GM19238 (cell line): ENCODE measurements around the gene MIPOL1.

Source experiments
- DNase-seq: peaks from one replicate; pipeline ENCODE4 v3.0.0; 2011; ENCODE audit warnings: low spot score; ENCODE audit not compliant: insufficient read length

Gene MIPOL1

DNA sequence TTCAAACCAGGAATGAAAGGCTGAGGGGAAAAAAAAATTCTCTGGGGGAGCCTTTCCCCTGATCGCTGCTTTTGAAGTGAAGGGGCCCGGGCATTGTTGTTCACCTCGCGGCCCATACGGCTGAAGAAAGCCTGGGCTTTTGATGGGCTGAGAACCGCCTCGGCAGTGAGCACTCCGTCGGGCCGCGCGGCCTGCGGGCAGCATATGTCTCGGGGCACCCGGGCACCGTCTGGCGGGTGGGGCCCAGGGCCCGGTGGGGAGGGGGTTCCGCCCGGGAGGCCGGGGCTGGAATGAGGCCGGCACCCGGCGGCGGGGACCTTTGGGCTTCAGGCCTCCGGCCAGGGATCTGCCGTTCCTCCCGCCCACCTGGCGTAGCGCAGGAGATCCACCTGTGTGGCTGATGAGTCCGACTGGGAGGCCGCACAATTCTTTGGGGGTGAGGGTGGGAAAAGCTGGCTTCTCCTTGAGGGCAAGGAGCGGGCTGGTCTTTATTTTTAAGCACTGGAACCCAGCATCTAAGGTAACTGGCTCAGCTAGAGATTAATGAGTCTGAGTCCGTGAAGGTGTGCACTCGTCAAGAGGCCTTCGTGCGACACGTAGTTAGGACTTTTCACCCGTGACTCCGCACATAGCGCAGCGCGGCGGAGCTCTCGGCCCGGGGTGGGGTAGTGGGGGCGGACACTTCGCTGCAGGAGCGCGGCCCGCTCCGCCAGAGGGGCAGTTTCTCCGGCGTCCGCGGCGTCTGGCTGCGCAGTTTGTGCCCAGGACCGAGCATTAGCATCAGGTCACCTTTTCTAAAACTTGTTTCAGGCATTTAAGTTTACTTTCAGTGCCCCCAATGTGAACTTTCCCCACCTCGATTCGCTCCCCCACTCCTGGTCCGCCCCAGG is 386.7 kb downstream of the MIPOL1 start:
- DNase-seq: no peak

DNA sequence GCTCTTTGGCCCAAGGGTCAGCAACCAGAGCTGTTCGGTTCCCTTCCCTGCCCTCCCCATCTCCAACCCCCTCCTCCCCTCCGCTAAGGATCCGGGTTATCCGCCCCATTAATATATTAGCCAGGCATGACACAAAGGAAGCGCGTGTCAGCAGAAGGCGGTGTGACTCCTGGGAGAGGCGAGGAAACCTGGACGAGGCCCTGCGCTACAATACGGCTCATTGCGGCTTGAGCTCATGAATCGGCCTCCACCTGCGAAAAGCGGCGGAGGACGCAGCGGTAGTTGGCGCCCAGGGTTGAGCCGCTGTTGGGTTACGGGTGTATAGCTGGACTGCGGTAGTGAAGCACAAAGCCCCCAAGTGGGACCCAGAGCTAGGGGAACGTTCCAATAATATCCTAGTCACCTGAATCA is 387.4 kb downstream of the MIPOL1 start:
- DNase-seq: no peak

DNA sequence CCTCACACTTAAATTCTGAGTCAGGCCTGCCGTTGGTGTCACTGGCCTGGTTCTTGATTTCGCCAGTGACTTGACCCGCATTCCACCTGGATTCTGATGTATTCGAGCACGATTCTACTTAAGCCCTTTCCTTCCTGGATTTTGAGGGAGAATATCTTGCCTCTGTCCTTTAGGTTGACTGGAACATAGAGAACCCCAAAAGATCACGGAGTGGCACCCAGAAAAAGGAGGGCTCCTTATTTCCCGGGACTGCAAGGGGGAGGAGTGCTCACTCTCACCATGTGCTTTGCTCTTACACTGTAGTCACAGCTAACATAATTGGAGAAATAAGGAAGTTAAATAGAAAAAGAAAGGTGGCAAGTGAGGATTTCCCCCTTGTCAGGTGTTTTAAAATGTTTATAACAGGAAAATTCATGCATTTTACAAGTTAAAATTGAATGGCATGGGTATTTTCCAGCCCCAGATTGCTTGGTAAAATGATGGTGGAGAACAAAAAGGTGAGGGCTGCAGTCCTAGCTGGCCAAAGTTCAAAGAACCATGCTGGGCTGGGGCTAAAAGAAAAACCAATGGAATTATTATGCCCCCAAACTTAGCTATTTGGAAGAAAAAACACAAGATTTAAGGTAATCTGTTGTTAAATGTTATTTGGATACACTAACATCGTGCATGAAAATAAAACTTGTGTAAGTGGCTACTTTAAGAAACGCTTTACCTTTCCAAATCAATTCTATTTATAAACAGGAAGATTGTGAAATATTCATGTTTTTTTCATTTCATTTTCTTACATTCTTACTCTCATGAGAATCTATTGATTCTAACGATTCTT is 388.4 kb downstream of the MIPOL1 start:
- no peak for DNase-seq

DNA sequence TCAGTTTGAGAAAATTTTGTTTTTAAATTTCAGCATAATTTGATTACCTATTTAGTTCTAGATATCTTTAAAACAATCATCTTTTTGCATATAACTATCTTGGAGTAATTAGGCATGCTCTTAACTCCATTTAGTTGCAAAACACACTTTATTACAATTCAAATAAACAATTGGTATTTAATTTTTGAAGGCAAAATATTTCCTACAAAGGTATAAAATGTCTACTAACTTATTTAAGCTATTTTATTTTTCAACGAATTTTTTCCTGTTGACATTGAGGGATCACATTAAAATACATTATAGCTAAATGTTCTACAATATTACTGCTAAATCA is 389.0 kb downstream of the MIPOL1 start:
- no peak for DNase-seq

DNA sequence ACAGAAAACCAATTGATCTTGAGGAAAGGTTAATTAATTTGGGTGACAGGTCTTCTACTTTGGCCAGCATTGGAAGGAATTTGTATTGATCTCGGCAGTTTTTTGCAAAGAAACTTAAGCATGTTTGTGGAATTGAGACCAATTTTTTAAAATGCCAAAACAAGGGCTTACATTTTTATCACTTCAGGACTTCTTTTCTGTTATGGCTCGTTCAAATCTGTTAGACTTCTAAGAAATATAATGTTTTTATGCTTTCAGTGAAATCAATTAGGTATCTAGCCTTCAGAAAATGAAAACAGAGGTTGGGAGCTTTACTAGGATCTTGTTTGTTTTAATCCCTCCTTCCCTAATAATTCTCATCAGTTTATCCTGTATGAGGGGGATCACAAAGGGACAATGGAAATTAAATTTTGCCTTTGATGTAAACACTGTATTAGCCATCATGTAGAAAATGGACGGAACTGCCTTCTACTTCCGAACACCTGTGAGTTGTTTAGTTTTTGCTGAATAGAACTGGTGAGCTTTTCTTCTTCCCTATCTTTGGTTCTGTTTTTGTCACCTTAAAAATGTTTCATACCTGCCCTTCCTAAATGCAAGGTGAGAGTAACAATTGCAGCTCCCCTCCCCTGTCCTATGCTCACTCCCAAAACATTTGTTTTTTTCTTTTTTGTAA is 389.5 kb downstream of the MIPOL1 start:
- DNase-seq: no peak

DNA sequence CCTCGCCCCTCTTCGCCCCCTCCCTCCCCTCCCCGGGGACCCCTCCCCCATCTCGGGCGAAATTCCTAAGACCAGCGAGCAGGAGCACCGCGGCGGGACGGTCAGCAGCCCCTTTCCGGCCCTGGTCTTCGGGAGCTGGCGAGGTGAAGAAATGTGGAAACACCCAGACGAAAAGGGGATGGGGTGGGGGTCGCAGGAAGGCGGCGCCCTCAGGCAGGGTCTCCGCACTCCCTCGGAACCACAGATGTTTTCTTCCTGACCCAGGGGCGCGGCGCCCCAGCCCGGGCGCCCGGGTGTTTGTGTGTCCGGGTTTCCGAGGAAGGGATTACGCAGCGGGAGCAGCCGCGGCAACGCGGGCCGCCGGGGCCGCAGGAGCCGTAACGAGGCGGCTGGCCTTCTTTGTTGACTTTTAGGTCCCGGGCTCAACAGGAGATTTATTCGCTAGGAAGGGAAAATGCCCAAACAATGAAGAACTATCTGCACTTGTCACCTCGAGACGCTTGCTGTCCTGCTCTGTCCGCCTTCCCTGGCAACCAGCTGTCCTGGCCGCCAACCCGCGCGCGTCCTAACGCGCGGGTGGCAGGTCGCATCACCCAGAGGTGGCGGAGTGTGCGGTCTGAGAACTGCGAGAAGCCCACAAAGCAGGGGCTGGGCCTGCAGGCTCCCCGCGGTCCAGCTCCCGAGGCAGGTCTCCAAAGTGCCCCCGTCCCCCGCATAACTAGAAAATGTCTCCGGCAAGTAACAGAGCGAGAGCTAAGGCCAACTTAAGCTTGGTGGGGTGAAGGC is 390.3 kb downstream of the MIPOL1 start:
- DNase-seq: no peak

DNA sequence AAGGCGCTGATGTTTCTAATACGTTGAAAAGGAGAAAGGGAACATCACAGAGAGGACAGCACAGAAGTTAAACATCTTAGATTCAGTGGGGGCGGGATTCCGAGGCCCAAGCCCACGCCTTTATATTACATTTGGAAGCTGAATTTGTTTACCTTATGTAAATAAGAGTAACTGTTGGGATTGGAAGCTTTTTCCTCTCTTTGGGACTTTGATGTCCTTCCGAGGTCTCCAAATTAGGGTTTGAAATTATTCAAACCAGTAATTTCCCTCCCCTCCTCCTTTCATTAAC is 390.9 kb downstream of the MIPOL1 start:
- DNase-seq: no peak

DNA sequence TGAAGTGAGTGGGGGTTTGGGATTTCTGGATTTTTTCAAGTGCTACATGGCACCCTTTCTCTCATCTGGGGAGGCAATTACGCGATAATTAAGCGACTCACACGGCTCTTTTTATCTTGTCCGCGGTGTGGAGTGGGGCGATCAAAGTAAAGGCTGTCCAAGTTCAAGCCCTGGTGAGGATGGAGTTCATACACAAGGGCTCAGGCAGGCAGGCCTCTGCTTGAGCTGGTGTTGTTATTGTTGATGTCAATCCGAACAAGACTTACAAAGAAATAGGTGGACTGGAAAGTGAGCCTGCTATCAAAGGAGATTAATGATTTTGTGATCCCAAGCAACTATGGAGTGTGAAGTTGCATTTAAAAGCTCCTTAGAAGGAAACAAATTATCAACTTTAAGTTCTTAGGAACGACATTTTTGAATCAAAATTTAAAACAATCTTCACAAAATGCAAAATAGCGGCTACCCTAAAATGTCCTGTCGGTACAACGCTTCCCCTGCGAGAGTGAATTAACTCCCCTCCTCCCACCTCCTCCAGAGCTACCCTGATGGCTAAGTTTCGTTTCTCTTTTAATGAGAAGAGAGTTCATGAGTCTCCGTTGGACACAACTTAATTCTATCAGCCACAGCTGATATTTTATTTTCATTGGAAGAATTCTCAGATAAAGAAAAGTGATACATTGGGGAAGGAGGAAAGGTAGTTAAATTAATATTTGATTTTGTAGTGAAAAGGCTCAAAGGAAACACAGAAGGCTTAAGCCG is 391.4 kb downstream of the MIPOL1 start:
- DNase-seq: no peak

DNA sequence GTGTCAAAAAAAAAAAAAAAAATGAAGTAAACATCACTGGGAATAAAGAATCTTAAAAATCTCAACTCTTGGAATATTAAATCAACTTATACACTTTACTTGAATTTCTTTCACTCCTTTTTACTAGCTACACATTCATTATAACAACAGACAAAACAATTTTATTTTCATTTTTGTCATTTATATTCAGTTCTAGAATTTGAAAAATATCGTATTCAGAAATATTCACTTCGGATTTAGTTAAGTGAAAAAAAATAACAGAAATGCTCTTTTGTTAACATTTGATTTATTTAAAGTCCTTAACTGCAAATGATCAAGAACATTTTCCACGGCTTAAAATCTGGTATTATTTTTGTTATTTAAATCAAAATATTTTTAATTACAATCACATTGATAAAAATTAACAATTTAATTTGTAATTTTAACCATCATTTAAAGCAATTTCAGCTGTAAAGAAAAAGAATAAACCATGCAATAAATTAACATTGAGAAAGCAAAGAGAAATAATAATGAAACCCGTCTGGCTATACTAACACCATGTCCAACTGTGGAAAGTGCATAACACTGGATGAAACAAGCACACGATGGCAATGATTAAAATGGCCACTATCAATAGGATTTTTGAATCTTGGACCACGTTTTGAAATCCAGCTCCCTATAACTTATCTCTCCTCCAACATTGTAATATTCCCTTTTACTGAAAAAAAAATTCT is 392.1 kb downstream of the MIPOL1 start:
- no peak for DNase-seq

DNA sequence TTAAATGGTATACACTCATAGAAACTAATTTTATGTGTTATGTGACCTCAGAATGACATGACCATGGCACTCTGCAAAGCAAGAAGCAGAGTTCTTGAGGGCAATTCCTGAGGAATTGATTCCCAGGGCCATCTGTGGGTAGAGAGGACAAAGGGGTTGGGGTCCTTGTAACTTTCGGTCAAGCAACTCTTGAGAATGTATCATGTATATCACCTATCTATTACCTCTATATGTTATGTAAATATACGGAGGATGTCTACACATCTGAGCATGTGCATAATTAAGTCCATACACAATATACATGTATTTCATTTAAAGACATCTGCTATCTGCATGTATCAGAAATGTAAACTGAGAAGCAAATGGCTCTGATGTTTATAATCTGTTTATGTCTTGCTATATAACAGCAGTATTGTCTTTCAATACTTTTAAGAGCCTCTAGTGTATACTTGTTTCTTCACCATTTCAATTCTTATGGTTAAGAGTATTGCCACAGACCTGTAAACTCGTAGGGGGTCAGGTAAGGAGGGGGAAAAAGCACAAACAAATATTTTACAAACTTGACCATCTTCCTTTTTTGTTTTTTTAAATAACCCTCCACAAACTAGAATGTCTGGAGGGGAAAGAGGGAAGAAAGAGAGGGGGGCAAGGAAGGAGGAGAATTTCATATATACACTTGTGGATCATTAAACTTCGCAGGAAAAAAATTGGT is 392.8 kb downstream of the MIPOL1 start:
- no peak for DNase-seq

DNA sequence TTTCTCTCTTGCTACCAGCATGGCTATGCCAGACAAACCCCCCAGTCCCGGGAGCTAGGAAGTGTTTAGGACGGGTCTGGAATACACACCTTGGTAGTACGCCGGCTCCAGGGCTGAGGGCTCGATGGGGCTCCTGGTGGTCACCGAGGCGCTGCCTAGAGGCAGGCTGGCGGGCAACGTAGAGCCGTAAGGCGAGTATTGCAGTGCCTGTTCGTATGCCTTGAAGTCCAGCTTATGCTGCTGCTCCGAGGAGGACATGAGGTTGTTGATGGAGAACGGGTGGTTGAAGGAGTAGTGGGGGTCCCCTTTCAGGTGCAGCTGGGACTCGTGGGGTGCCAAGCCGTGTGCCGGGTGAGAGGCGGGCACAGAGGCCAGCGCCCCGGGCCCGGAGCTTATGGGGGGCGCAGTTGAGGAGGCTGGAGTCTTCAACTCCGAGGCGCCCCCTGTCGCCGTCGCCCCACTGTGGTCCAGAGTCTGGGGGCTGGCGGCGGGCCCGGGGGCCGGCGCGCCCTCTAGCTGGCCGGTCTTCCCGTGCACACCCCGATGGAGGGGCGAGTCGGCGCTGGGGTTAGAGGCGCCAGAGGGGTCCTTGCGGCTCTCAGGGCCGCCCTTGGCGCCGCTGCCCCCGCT is 393.7 kb downstream of the MIPOL1 start:
- DNase-seq: no peak

DNA sequence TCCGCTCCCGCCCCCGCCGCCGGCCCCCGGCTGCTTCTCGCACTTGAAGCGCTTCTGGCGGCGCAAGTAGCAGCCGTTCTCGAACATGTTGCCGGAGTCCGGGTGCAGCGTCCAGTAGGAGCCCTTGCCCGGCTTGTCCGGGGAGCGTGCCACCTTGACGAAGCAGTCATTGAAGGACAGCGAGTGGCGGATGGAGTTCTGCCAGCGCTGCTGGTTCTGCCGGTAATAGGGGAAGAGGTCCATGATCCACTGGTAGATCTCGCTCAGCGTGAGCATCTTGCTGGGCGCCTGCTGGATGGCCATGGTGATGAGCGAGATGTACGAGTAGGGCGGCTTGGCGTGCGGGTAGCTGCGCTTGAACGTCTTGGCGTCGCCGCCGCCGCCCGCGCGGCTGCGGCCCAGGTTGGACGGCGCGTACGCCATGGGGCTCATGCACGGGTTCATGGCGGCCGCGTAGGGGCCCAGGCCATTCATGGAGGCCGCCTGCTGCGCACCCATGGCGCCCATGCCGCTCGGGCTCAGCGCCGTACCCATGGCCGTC is 394.3 kb downstream of the MIPOL1 start:
- no peak for DNase-seq

DNA sequence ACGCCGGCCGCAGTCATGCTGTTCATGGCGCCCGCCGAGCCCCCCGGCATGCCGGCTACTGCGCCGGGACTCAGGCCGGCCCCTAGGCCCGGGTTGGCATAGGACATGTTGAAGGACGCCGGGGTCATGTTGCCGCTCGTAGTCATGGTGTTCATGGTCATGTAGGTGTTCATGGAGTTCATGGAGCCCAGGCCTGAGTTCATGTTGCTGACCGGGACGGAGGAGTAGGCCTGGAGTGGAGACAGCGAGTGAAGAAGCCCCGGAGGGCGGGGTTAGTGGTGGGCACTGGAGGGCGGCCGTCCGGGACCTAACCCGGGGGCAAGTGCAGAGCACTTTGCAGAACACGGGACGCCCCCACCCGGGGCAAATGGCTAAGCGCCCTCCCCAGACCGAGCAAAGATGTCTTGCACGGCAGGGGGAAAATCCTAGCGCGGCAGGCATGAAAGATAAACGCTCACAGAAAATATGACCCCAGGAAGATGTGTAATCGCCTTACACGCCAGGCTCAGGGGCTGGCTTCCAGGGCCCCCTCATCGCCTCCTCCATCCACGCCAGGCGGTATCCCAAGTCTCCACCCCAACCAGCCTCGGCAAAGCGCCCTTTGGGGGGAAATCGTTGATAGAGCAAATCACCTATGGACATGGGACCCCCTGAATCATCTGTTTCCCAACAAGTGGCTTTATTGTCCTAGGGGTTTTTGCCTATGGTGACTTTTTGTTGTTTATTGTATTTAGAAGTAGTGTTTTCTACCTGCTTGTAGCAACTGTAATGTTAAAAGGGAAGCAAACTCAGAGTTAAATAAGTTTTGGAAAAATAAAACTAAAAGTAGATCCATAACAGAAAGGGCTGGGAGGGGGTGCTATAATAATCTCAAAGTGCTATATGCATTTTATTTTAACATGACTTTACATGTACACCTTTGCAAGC is 395.0 kb downstream of the MIPOL1 start:
- DNase-seq: no peak

DNA sequence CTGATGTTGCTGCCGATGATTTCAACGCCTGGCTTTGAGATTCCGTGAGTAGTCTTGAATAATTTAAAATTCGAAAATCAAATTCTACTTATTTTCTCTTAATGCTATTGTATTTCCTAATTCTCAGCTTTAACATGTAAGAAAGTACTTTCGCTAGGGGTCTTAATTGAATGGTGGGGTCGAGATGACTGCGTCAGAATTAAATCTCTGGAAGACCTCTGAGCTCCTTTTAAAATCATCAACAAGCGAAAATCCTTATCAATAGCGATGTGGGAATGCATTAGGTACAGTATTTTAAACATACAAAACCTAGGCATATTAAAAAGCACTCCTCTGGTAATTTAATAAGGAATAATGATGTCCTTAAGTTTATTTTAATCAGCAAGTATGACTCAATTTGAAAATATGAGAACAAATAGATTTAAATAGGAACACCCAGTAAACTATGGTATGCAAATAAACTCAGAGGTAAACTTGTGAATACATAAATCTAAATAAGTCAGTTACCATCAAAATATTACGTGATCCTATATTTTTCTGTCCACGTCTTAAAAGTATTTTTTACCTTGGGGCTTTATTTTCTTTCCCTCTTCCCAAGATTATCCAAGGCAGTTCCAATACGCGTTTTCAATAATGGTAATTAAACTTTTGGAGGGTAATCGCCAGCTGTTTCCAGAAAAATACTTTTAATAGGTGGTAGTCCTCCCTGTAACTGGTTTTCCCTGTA is 395.9 kb downstream of the MIPOL1 start:
- DNase-seq: no peak

DNA sequence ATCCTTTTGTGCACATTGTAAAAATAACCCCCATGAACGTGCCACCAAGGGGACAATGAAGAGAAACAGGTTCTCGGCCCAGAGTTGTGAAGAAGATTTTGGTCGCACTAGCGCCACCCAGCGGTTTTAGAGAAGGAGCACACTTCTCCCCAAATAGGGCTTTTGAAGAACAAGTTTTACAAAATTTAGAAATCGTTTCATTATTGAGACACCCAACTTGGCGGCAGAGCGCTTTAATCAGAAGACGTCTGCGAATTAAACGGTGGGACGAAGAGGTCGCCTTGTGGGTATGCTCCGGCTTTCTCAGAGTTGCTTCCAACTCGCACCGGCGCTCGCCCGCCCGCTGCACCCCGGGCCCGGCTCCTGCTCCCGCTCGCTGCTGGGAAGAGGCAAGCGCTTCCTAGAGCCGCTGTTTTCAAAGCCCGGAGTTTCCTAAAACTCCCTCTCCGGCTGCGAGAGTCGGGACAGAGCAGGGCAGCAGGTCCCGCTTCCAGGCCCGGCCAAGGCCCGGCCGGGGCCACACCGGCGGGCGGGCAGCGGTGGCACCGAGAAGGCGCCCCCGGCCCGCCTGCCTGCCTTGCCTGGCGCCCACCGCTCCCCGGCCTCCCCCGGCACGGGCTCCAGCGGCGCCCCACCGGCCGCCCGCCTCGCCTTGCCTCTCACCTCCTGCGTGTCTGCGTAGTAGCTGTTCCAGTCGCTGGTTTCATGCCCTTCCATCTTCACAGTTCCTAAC is 396.7 kb downstream of the MIPOL1 start:
- no peak for DNase-seq
